KBM-7 (cell line): ENCODE results near the gene UQCC3.

Experiments
- DNase-seq: peaks from one replicate; pipeline ENCODE4 v3.0.0-alpha.2; 2015
- in situ Hi-C: fragments of 300-500 bp; cut with MboI; formaldehyde crosslinking; loops from 2 replicates; pipeline ENCODE4 v1.14.3; 2020; ENCODE audit warnings: low sequenced_read_pairs, low pct_unique_long_range_greater_than_20kb, mixed read lengths

Gene UQCC3

DNA sequence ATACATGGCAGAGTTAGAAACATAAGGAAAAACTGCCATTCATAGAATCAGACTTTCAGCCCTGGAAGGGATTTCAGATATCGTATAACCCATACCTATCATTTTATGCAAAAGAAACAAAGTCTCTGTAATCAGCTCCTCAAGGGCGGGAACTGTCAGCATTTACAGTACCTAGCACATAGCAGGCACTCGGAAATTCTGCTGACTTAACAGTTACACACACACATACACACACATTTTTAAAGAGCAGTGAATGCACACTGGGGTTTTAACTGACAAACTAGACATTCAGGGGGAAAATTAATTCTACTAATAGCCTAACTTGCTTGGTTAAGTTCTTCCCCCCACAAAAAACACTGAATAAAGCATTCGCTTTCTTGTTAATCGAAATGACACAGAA lies 44.7 kb downstream of the UQCC3 start:
- DNase-seq = no peak
- in situ Hi-C loops = no loop called here

GRCh38 chr11:62716816-62717215 lies 45.3 kb downstream of the UQCC3 start:
- no peak for DNase-seq
- in situ Hi-C loops = no loop called here

DNA sequence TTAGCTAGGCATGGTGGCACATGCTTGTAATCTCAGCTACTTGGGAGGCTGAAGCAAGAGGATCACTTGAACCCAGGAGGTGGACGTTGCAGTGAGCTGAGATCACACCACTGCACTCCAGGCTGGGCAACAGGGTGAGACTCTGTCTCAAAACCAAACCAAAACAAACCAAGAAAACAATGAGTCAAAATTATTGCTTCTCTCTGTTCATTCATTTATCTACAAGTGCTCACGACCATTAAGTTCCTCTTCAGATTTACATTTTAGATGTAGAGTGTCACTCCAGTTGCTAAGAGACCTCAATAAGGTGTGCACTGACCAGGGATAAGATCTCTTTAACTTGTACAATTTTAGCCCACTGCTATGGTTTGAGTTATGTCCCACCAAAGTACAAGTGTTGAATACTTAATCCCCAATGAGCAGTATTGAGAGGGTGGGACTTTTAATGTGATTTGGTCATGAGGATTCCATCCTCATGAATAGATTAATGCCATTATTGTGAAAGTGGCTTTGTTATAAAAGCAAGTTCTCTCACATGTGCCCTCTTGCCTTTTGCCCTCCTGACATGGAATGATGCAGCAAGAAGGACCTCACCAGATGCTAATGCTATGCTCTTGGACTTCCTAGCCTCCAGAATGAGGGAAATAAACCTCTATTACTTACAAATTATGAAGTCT lies 48.0 kb downstream of the UQCC3 start:
- no peak for DNase-seq

DNA sequence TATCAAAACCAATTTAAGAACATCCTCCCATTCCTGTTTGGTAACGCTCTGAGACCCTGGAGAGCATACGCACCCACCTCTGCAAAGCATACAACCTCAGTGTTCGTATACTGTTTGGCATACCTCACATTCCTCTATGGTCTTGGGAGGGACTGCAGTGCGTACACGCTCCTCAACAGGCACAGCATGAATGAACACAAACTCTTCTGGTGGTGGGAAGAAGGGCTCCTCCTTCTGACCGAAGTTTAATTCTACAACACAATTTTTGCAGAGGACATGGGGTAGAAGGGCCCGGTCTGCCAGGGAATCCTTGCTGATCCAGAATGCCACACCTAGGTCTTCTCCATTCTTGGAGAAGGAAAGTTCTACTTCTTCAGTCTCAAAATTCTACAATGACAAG lies 50.5 kb downstream of the UQCC3 start:
- peak; percentile 49 for DNase-seq

More for the DNA sequence above, 48.0 kb downstream of the UQCC3 start:
- in situ Hi-C loops = no loop called here

More for the DNA sequence above, 50.5 kb downstream of the UQCC3 start:
- in situ Hi-C loops = no loop called here
